ENCODE data around the gene NTM.

- TF ChIP-seq ZNF514 (tag by site-specific recombination; IDR thresholded peaks at IDR 0.05) (no peak), ZNF76 (tag by site-specific recombination; IDR thresholded peaks at IDR 0.05; ENCODE audit: borderline replicate concordance, low read depth) (no peak), CTCF (tag by site-specific recombination; IDR thresholded peaks at IDR 0.05) (no peak), ZNF274 (IDR thresholded peaks at IDR 0.05; ENCODE audit: low read length) (no peak), ZNF274 (tag by site-specific recombination; IDR thresholded peaks at IDR 0.05; ENCODE audit: borderline replicate concordance) (no peak), ZNF510 (tag by site-specific recombination; IDR thresholded peaks at IDR 0.05; ENCODE audit: insufficient replicate concordance) (no peak), ZNF677 (tag by site-specific recombination; IDR thresholded peaks at IDR 0.05) (no peak), ZNF580 (tag by site-specific recombination; IDR thresholded peaks at IDR 0.05) (no peak), ZNF843 (tag by site-specific recombination; IDR thresholded peaks at IDR 0.05) (no peak), YY1 (tag by site-specific recombination; IDR thresholded peaks at IDR 0.05) (no peak), ZNF24 (tag by site-specific recombination; IDR thresholded peaks at IDR 0.05) (no peak), ZNF660 (tag by site-specific recombination; IDR thresholded peaks at IDR 0.05) (no peak), ZNF792 (tag by site-specific recombination; IDR thresholded peaks at IDR 0.05) (no peak)
- TF ChIP-seq, protein P1, sequence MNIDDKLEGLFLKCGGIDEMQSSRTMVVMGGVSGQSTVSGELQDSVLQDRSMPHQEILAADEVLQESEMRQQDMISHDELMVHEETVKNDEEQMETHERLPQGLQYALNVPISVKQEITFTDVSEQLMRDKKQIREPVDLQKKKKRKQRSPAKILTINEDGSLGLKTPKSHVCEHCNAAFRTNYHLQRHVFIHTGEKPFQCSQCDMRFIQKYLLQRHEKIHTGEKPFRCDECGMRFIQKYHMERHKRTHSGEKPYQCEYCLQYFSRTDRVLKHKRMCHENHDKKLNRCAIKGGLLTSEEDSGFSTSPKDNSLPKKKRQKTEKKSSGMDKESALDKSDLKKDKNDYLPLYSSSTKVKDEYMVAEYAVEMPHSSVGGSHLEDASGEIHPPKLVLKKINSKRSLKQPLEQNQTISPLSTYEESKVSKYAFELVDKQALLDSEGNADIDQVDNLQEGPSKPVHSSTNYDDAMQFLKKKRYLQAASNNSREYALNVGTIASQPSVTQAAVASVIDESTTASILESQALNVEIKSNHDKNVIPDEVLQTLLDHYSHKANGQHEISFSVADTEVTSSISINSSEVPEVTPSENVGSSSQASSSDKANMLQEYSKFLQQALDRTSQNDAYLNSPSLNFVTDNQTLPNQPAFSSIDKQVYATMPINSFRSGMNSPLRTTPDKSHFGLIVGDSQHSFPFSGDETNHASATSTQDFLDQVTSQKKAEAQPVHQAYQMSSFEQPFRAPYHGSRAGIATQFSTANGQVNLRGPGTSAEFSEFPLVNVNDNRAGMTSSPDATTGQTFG (tag by site-specific recombination; IDR thresholded peaks at IDR 0.05; ENCODE audit: borderline replicate concordance) = no peak
These were observed 269.9 kb downstream of the NTM start for GRCh38 chr11:131640320-131640719.

Data from HEK293 (cell line).